Ascending aorta (tissue), 2 donors: ENCODE measurements around the gene RGS6. TPM values are rescaled to one million over a fixed set of nuclear protein-coding genes. Genes with fewer than 3 reads are reported as not detected.
A peak's percentile ranks its signal among the peaks of the same experiment; 100 is the strongest.

ENCODE experiments used
- DNase-seq, 2 donors: peaks; one replicate each; pipeline ENCODE4 v3.0.0-alpha.2; 2019; ENCODE audit warnings: low spot score in 2 of 2
- H3K27ac ChIP-seq, 2 donors: fragments of 200-600 bp; sonication (generic); one replicate each; pipeline ENCODE4 v1.5.1; 2016 to 2017; ENCODE audit warnings: mild to moderate bottlenecking in 1 of 2
- H3K27me3 ChIP-seq: fragments of 200-600 bp; sonication (generic); one replicate; pipeline ENCODE4 v1.5.1; 2017
- H3K36me3 ChIP-seq, 2 donors: fragments of 200-600 bp; sonication (generic); one replicate each; pipeline ENCODE4 v1.5.1; 2016
- H3K4me1 ChIP-seq, 2 donors: fragments of 200-600 bp; sonication (generic); one replicate each; pipeline ENCODE4 v1.5.1; 2016 to 2017; ENCODE audit warnings: mild to moderate bottlenecking in 1 of 2
- H3K4me3 ChIP-seq, 2 donors: fragments of 200-600 bp; sonication (generic); one replicate each; pipeline ENCODE4 v1.5.1; 2016 to 2017; ENCODE audit warnings: mild to moderate bottlenecking in 1 of 2
- H3K9me3 ChIP-seq, 2 donors: fragments of 200-600 bp; sonication (generic); one replicate each; pipeline ENCODE4 v1.5.1; 2016
- intact Hi-C: fragments of 100-400 bp; cut with DNase I; formaldehyde crosslinking; loops from one replicate; pipeline ENCODE4 v1.15.1; 2023
- total RNA-seq: library from RNA; depleted of rRNA; stranded (reverse); fragments of >200 nt; gene quantifications from one replicate; pipeline ENCODE4 v1.1.0, GENCODE V29; 2016
- TF ChIP-seq, protein P1 (sequence below), 3 experiments: fragments of 200-600 bp in 2 of 3; fragments of 450-650 bp in 1 of 3; sonication (generic) in 2 of 3; IDR thresholded peaks; one replicate each; pipeline ENCODE4 v1.5.1; 2016 to 2019; ENCODE audit warnings: antibody characterized with exemption in 3 of 3, mild to moderate bottlenecking in 1 of 3, moderate library complexity in 1 of 3

Gene RGS6
- total RNA-seq, 1 donor from 2014 or later, result 0.11 TPM

DNA sequence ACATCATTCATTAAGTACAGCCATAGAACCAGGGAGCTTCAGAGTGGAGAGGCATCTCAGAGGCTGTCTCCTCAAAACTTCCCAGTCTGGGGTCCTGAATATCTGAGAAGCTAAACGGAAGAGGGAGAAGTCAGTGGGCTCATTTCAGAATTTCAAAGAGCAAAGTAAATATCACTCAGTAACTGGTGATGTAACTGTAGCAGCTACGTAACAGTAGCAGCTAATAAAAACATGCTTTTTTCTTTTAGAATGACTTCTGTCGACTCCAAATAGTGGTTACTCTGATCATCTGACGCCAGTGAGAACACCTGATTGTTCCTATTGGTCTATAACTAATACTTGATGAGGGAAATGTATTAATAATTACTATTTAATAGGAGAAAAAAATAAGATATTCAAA is 578.3 kb downstream of the RGS6 start:
- no peak for DNase-seq
- TF ChIP-seq, protein P1, sequence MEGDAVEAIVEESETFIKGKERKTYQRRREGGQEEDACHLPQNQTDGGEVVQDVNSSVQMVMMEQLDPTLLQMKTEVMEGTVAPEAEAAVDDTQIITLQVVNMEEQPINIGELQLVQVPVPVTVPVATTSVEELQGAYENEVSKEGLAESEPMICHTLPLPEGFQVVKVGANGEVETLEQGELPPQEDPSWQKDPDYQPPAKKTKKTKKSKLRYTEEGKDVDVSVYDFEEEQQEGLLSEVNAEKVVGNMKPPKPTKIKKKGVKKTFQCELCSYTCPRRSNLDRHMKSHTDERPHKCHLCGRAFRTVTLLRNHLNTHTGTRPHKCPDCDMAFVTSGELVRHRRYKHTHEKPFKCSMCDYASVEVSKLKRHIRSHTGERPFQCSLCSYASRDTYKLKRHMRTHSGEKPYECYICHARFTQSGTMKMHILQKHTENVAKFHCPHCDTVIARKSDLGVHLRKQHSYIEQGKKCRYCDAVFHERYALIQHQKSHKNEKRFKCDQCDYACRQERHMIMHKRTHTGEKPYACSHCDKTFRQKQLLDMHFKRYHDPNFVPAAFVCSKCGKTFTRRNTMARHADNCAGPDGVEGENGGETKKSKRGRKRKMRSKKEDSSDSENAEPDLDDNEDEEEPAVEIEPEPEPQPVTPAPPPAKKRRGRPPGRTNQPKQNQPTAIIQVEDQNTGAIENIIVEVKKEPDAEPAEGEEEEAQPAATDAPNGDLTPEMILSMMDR (IDR thresholded peaks at IDR 0.05), result no peak
- Histone ChIP-seq H3K27me3 (no peaks in the 10 kb centered on the region), H3K36me3 (no peaks in the 10 kb centered on the region), H3K4me1 (no peaks in the 10 kb centered on the region), H3K9me3 (no peaks in the 10 kb centered on the region), H3K4me3 (no peak overlapping the region), H3K27ac (no peak overlapping the region)
- intact Hi-C loops, result no loop called here

DNA sequence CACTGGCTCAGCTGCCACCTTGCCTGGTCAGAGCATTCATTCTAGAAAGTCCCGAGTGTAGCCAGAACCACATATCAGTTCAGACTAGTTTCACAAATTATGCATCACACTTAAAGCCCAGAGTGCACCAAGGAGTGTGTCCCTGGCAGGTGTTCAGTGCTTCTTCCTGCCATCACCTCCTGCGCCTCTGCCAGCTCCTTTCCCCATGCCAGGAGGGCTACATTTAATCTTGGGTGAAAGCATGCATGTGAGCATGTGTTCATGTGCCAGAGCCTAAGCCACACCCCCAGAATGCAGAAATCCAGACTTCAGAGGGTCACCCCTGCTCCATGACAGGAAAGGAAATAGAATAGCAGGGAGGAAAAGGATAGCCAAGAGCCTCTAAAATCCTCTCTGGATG is 580.1 kb downstream of the RGS6 start:
- Histone ChIP-seq H3K27me3 (no peaks in the 10 kb centered on the region), H3K4me1 (peaks cover 2 to 3% of the 10 kb centered on the region in 2 donors), H3K9me3 (no peaks in the 10 kb centered on the region), H3K4me3 (no peak overlapping the region), H3K27ac (no peak overlapping the region), H3K36me3 (no peaks in the 10 kb centered on the region)
- intact Hi-C loops, result no loop called here
- TF ChIP-seq, protein P1 (IDR thresholded peaks at IDR 0.05), result no peak
- no peak for DNase-seq

DNA sequence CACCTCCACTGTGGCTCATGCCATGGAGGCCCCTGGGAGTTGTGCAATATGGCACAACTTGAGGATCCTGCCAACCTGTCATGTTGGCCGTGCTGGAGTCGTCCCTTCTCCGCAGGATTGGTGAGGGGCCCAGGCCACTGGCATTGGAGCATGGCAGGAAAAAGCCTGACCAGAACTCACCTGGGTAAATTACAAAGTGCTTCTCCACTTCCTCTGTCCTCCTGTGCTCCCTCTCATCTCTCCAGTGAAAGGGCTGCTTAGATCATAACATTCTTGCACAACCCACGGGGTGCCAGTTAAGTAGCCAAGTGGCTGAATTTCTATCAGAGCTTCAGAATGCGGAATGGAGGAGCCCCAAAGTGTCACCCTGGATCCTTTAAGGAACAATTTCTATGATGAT is 580.7 kb downstream of the RGS6 start:
- Histone ChIP-seq H3K27ac (no peak overlapping the region), H3K9me3 (no peaks in the 10 kb centered on the region), H3K4me1 (peaks cover 2 to 3% of the 10 kb centered on the region in 2 donors), H3K4me3 (no peak overlapping the region), H3K27me3 (no peaks in the 10 kb centered on the region), H3K36me3 (no peaks in the 10 kb centered on the region)
- TF ChIP-seq, protein P1 (IDR thresholded peaks at IDR 0.05), result no peak
- intact Hi-C loops, result no loop called here
- no peak for DNase-seq

DNA sequence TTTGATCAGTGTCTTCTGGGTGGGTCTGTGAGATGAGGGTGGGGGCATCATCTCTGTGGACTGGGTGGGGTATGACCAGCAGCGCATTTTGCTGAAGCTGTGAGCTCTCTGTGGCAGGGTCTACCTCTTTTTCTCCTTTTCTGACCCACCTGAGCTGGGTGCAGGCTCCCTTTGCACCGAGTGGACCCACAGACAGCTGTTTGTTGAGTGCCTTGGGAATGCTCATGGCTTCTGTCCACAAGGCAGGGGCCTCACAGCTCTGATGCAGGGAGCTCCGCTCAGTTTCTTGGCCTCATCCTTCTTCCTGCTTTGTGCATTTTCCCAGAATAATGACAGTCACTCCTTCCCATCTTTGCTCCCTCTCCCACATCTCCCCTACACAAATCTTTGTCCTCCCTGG is 581.1 kb downstream of the RGS6 start:
- TF ChIP-seq, protein P1 (IDR thresholded peaks at IDR 0.05), result no peak
- intact Hi-C loops, result no loop called here
- H3K4me3 ChIP-seq, result no peak overlapping the region
- H3K9me3 ChIP-seq, result no peaks in the 10 kb centered on the region
- peaks cover 2 to 3% of the 10 kb centered on the region in 2 donors for H3K4me1 ChIP-seq
- no peak for DNase-seq
- no peaks in the 10 kb centered on the region for H3K36me3 ChIP-seq
- H3K27ac ChIP-seq, result no peak overlapping the region
- H3K27me3 ChIP-seq, result no peaks in the 10 kb centered on the region

DNA sequence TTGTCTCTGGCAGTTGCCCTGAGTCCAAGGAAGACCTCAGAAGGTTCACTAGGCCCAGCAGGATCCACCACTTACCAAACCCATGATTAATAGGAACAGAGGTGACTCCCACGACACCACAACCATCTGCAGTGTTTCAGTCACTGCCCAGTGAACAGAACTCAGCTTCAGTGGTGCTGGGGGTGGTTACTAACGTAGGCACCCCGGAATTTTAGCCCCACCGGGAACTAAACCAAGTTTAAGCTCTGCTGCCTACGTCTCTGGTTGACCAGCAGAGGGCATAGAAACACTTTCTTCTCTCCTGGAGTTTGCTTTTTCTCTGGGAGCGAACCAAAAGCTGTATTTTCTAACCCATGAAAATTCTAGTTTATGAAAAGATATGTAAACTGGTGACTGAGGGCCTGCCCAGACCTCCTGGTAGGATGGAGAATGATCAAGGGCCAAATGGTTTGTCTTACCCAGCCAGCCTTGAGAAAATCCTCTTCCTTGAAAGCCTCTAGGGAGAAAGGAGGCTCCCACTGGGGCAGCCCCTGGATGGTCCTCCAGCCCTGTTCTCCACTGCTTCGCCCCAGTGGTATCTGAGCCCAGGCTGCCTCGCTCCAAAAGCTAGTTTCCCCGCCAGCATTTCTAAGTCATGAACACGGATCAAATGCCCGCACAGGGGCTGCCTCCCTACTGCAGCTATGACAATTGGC is 581.9 kb downstream of the RGS6 start:
- Histone ChIP-seq H3K27me3 (no peaks in the 10 kb centered on the region), H3K4me3 (no peak overlapping the region), H3K9me3 (no peaks in the 10 kb centered on the region), H3K36me3 (no peaks in the 10 kb centered on the region), H3K4me1 (peaks cover 2 to 3% of the 10 kb centered on the region in 2 donors), H3K27ac (no peak overlapping the region)
- intact Hi-C loops, result no loop called here
- no peak for DNase-seq
- TF ChIP-seq, protein P1 (IDR thresholded peaks at IDR 0.05), result peak; percentile 33 to 69 (median 52)

DNA sequence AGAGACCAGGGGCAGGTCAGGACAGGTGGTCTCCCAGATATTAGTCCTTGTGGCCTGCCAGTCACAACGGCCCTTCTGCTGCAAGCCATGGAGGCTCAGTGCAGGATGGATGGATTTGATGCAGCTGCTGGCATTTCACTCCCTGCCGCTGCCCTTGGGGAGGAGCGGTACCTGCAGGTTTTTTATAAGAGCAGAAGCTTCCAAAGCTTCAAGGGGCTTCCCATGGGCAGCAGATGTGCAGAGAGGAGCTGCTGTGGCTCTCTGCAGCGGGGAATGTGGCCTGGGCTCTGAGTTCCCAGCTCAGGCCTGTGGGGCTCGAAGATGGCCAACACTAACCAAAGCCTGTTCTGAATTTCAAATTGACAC is 582.4 kb downstream of the RGS6 start:
- DNase-seq, result no peak
- Histone ChIP-seq H3K27ac (no peak overlapping the region), H3K36me3 (no peaks in the 10 kb centered on the region), H3K4me3 (no peak overlapping the region), H3K27me3 (no peaks in the 10 kb centered on the region), H3K4me1 (peaks cover 2 to 3% of the 10 kb centered on the region in 2 donors), H3K9me3 (no peaks in the 10 kb centered on the region)
- intact Hi-C loops, result no loop called here
- TF ChIP-seq, protein P1 (IDR thresholded peaks at IDR 0.05), result no peak
